Umbilical cord (tissue), 2 donors: ENCODE results near the gene MAGI2. TPM values are rescaled to one million over a fixed set of nuclear protein-coding genes. Genes with fewer than 3 reads are reported as not detected.

Experiments
- DNase-seq: peaks from one replicate; pipeline ENCODE4 v3.0.0-alpha.2; 2015; ENCODE audit warnings: low spot score
- total RNA-seq: library from RNA; depleted of rRNA; stranded (reverse); fragments of >200 nt; gene quantifications from one replicate; pipeline ENCODE4 v1.2.3, GENCODE V29; 2014; ENCODE audit warnings: low replicate concordance; ENCODE audit not compliant: insufficient read depth

Gene MAGI2
- 51.5 TPM for total RNA-seq

- peak; percentile 93 for DNase-seq
Observed at GRCh38 chr7:79453558-79454360, at the start of gene MAGI2. Gene MAGI2, minus strand, starts transcription at chr7:79453667. Its CDS starts 347 bp downstream, at chr7:79453320.

GRCh38 chr7:79502151-79502550 is 48.7 kb upstream of the MAGI2 start:
- no peak for DNase-seq

GRCh38 chr7:79500759-79501158 is 47.3 kb upstream of the MAGI2 start:
- no peak for DNase-seq

GRCh38 chr7:79497728-79498127 is 44.3 kb upstream of the MAGI2 start:
- DNase-seq, result no peak

GRCh38 chr7:79495544-79496272 is 42.2 kb upstream of the MAGI2 start:
- peak; percentile 47 for DNase-seq

GRCh38 chr7:79494046-79494445 is 40.6 kb upstream of the MAGI2 start:
- no peak for DNase-seq

GRCh38 chr7:79489371-79489770 is 35.9 kb upstream of the MAGI2 start:
- no peak for DNase-seq

- DNase-seq, result no peak
Observed at GRCh38 chr7:79478386-79478785, 24.9 kb upstream of the MAGI2 start.

GRCh38 chr7:79475455-79475854 is 22.0 kb upstream of the MAGI2 start:
- no peak for DNase-seq

GRCh38 chr7:79471699-79472098 is 18.2 kb upstream of the MAGI2 start:
- no peak for DNase-seq

GRCh38 chr7:79471283-79471682 is 17.8 kb upstream of the MAGI2 start:
- DNase-seq, result no peak

GRCh38 chr7:79465551-79465950 is 12.1 kb upstream of the MAGI2 start:
- DNase-seq, result no peak

GRCh38 chr7:79464051-79464450 is 10.6 kb upstream of the MAGI2 start:
- DNase-seq, result no peak

- no peak for DNase-seq
Observed at GRCh38 chr7:79462390-79462789, 8.9 kb upstream of the MAGI2 start.

GRCh38 chr7:79461660-79462059 is 8.2 kb upstream of the MAGI2 start:
- DNase-seq, result peak; percentile 38

- no peak for DNase-seq
Observed at GRCh38 chr7:79459381-79459780, 5.9 kb upstream of the MAGI2 start.

- no peak for DNase-seq
Observed at GRCh38 chr7:79458796-79459195, 5.3 kb upstream of the MAGI2 start.

GRCh38 chr7:79455173-79455790 is 1.8 kb upstream of the MAGI2 start:
- no peak for DNase-seq

- no peak for DNase-seq
Observed at GRCh38 chr7:79454361-79454960, 994 bp upstream of the MAGI2 start.

GRCh38 chr7:79453266-79453557 is 255 bp downstream of the MAGI2 start:
- no peak for DNase-seq

GRCh38 chr7:79452495-79453265 is 787 bp downstream of the MAGI2 start:
- peak; percentile 47 for DNase-seq
